Esophagus muscularis mucosa (tissue), 4 donors: Measurements from ENCODE around the gene MICB. TPM values are rescaled to one million over a fixed set of nuclear protein-coding genes. Genes with fewer than 3 reads are reported as not detected.
"Not testable (repeated sequence)": the region's sequence is repeated elsewhere in the genome, so short reads cannot be mapped to it uniquely, and the experiment has no call there.

Experiments used
- DNase-seq: peaks from one replicate; pipeline ENCODE4 v3.0.0-alpha.2; 2017; ENCODE audit errors: extremely low spot score
- H3K27ac ChIP-seq, 4 donors: fragments of 200-600 bp; sonication (generic); replicated peaks in 1 of 4; 1 replicate in 3 of 4; 2 replicates in 1 of 4; pipeline ENCODE4 v1.5.1; 2016 to 2019; ENCODE audit warnings: mild to moderate bottlenecking in 1 of 4
- H3K27me3 ChIP-seq, 4 donors: fragments of 200-600 bp; sonication (generic); one replicate each; pipeline versions ENCODE4 v1.5.1 to v1.6.0; 2016 to 2019
- H3K36me3 ChIP-seq, 4 donors: fragments of 200-600 bp; sonication (generic); one replicate each; pipeline ENCODE4 v1.5.1; 2016 to 2019
- H3K4me1 ChIP-seq, 4 donors: fragments of 200-600 bp; sonication (generic); one replicate each; pipeline ENCODE4 v1.5.1; 2016 to 2019
- H3K4me3 ChIP-seq, 4 donors: fragments of 200-600 bp; sonication (generic); 1 replicate in 2 of 4; 2 replicates in 2 of 4; pipeline ENCODE4 v1.5.1; 2016 to 2019; ENCODE audit warnings: mild to moderate bottlenecking in 4 of 4, moderate library complexity in 1 of 4
- H3K9me3 ChIP-seq, 4 donors: fragments of 200-600 bp; sonication (generic); 1 replicate in 3 of 4; 2 replicates in 1 of 4; pipeline ENCODE4 v1.5.1; 2016 to 2019
- CTCF ChIP-seq, 3 experiments: fragments of 200-600 bp in 2 of 3; fragments of 450-650 bp in 1 of 3; sonication (generic) in 2 of 3; IDR thresholded peaks; one replicate each; pipeline ENCODE4 v1.5.1; 2017 to 2019; ENCODE audit warnings: antibody characterized with exemption in 3 of 3, mild to moderate bottlenecking in 2 of 3, moderate library complexity in 1 of 3
- EP300 ChIP-seq: sonication (generic); formaldehyde crosslinking; IDR thresholded peaks from one replicate; pipeline ENCODE4 v1.6.1; 2017; ENCODE audit warnings: antibody characterized with exemption
- POLR2A ChIP-seq: fragments of 450-650 bp; IDR thresholded peaks from one replicate; pipeline ENCODE4 v1.6.1; 2017; ENCODE audit warnings: antibody characterized with exemption, moderate library complexity, mild to moderate bottlenecking, low read depth
- POLR2AphosphoS5 ChIP-seq, 2 donors: sonication (generic); formaldehyde crosslinking; IDR thresholded peaks; one replicate each; pipeline ENCODE4 v1.6.1; 2017; ENCODE audit warnings: antibody characterized with exemption in 2 of 2
- WGBS: methylation state at CpG from one replicate; pipeline ENCODE4 v1.1.5; 2018; 5-methylcytosine and 5-hydroxymethylcytosine counted together
- intact Hi-C: fragments of 100-400 bp; cut with DNase I; formaldehyde crosslinking; loops from one replicate; pipeline ENCODE4 v1.15.1; 2023
- total RNA-seq, 4 donors: library from RNA; depleted of rRNA; stranded (reverse); fragments of >200 nt; gene quantifications; one replicate each; pipeline versions ENCODE4 v1.1.0 to v1.2.1, GENCODE V29; 2016

The MICB gene
- total RNA-seq = 1 to 10 TPM in 2 of 4 donors, under 1 TPM in 2; 0.46 to 2.9 (median 1.7) TPM

DNA sequence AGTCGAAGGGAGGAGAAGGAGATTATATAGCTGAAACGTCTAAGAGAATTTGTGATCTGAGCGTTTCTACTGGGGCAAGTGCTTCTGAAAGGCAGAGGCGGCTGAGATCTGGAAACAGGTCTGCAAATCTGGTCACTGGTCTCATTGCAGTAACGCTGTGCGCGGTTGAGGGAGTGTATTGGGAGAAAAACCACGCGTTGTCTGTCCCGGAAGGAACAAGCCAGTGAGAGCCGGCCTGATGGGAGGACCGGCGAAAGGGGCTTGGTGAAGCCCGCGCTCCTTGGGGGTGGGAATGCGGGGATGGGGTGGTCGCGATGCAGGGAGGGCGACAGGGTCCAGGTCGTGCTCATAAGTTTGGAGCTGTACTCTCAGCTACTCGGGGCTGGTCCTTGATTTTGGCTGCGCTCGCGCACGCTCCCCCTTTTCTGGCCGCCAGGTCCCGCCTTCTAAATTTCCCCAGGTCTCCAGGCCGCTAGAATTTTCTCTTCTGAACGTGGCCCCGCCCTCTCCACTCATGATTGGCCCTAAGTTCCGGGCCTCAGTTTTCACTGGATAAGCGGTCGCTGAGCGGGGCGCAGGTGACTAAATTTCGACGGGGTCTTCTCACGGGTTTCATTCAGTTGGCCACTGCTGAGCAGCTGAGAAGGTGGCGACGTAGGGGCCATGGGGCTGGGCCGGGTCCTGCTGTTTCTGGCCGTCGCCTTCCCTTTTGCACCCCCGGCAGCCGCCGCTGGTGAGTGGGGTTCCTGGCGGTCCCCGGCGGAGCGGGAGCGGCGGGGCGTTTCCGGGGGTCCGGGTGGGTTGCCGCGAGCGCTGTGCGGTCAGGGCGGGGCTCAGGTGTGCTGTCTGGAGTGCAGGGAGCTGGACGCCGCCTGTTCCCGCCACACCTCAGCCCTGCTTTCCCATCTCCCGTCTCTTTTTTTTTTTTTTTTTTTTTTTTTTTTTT lies at the start of gene MICB:
Gene MICB (plus strand): TSS at position 615 of the 946 bp plus-strand sequence. CDS start 49 bp downstream, at position 664.
- intact Hi-C loops = loop anchor here (5.0 kb wide), 1 partner anchor 44 kb away; the partner anchor contains the start of gene DDX39B
- 1% methylated on average over 34 of the region's 64 CpGs for WGBS
- peak within 1 kb of the TSS; percentile 58 to 73 (median 59) for H3K4me3 ChIP-seq

GRCh38 chr6:31450751-31451150 lies 47.2 kb upstream of the MICB start:
- H3K27me3 ChIP-seq = no peaks in the 10 kb centered on the region
- TF ChIP-seq CTCF (IDR thresholded peaks at IDR 0.05) (no peak), POLR2A (no peak), POLR2AphosphoS5 (IDR thresholded peaks at IDR 0.05) (no peak), EP300 (no peak)
- H3K9me3 ChIP-seq = peaks cover 0 to 8% (median 0%) of the 10 kb centered on the region in 4 donors
- H3K4me3 ChIP-seq = no peak overlapping the region
- 68% methylated on average over 4 of the region's 4 CpGs for WGBS
- no peak for DNase-seq
- intact Hi-C loops = no loop called here
- H3K36me3 ChIP-seq = no peaks in the 10 kb centered on the region
- no peak overlapping the region for H3K27ac ChIP-seq
- H3K4me1 ChIP-seq = no peaks in the 10 kb centered on the region

More for the DNA sequence above, at the start of gene MICB:
- Histone ChIP-seq H3K27me3 (peaks cover 0 to 70% (median 10%) of the 10 kb centered on the region in 4 donors), H3K9me3 (peaks cover 0 to 5% (median 0%) of the 10 kb centered on the region in 4 donors), H3K4me1 (peaks cover 10 to 43% (median 39%) of the 10 kb centered on the region in 4 donors), H3K36me3 (no peaks in the 10 kb centered on the region), H3K27ac (peak within 1 kb of the TSS in 3 of 4 donors; percentile 57 to 69 (median 67))
- TF ChIP-seq POLR2A (no peak), POLR2AphosphoS5 (IDR thresholded peaks at IDR 0.05) (peak; percentile 52 to 55)
- DNase-seq = peak; percentile 97

- Histone ChIP-seq H3K36me3 (no peaks in the 10 kb centered on the region), H3K9me3 (peaks cover 0 to 8% (median 0%) of the 10 kb centered on the region in 4 donors), H3K4me1 (no peaks in the 10 kb centered on the region), H3K27ac (no peak overlapping the region), H3K4me3 (no peak overlapping the region), H3K27me3 (no peaks in the 10 kb centered on the region)
- intact Hi-C loops = no loop called here
- no peak for DNase-seq
- no peak for TF ChIP-seq CTCF (IDR thresholded peaks at IDR 0.05)
- no peak for TF ChIP-seq POLR2A
- no peak for TF ChIP-seq EP300
- TF ChIP-seq POLR2AphosphoS5 (IDR thresholded peaks at IDR 0.05) = no peak
Observed at GRCh38 chr6:31452859-31453258, 45.1 kb upstream of the MICB start.

DNA sequence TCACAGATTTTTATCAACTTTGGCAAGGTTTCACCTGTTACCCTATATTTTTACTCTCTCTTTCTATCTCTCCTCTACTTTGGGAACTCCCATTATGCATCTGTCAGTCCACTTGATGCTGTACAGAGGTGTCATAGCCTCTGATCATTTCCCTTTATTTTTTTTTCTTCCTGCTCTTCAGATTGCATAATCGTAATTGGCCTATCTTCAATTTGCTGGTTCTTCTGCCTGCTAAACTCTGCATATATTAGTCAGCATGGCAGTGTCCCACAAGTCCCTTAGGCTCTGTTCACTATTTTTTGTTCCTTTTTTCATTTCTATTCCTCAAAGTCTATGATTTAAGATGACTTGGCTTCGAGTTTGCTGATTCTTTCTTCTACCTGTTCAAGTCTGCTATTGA lies 44.7 kb upstream of the MICB start:
- intact Hi-C loops = no loop called here
- 83% methylated on average over 2 of the region's 2 CpGs for WGBS
- no peaks in the 10 kb centered on the region for H3K4me1 ChIP-seq
- H3K4me3 ChIP-seq = no peak overlapping the region
- peaks cover 0 to 8% (median 0%) of the 10 kb centered on the region in 4 donors for H3K9me3 ChIP-seq
- TF ChIP-seq EP300 = no peak
- TF ChIP-seq CTCF (IDR thresholded peaks at IDR 0.05) = no peak
- no peak for TF ChIP-seq POLR2A
- TF ChIP-seq POLR2AphosphoS5 (IDR thresholded peaks at IDR 0.05) = no peak
- H3K27me3 ChIP-seq = no peaks in the 10 kb centered on the region
- no peaks in the 10 kb centered on the region for H3K36me3 ChIP-seq
- no peak for DNase-seq
- no peak overlapping the region for H3K27ac ChIP-seq

DNA sequence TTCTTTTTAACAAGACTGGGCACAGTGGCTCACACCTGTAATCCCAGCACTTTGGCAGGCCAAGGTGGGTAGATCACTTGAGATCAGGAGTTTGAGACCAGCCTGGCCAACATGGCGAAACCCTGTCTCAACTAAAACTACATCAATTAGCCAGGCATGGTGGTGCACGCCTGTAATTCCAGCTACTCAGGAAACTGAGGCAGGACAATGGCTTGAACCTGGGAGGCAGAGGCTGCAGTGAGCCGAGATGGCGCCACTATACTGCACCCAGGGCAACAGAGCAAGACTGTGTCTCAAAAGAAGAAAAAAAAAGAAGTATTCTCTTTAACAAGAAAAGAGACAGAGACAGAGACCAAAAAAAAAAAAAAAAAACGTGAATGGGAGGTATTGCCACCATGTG lies 38.1 kb upstream of the MICB start:
- peak; percentile 57 for DNase-seq
- peaks cover 5 to 20% (median 12%) of the 10 kb centered on the region in 4 donors for H3K4me1 ChIP-seq
- H3K4me3 ChIP-seq, H3K36me3 ChIP-seq, H3K9me3 ChIP-seq, intact Hi-C loops, H3K27ac ChIP-seq, H3K27me3 ChIP-seq: not testable (repeated sequence)
- 74% methylated on average over 5 of the region's 5 CpGs for WGBS
